Measurements from ENCODE around the gene DSG2.

The DSG2 gene

DNA sequence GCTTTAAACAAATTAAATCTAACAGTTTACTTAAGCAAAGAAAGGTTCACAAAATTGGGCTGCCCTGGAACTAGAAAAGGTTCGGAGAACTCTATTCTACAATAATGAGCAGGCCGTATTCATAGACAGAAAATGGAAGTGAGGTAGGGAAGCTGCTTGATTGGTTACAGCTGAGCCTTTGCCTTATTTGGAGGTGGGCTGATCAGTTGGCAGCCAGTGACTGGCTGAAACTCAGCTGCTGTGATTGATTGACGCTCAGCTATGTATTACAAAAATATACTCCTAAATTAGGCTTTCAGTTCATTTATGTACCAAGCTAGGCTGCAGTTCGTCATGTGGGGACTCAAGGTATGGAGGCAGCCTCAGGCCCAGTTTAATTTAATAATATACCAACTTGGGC lies 51.4 kb downstream of the DSG2 start:
- Histone ChIP-seq H4K8ac (ENCODE audit: low read depth, low read length) (no peak overlapping the region), H3K4me2 (ENCODE audit: insufficient read depth, low read length, poor library complexity, severe bottlenecking) (no peak overlapping the region), H2AK5ac (ENCODE audit: low read depth, low read length) (no peak overlapping the region), H3K4me3 (ENCODE audit: low read length in 2 of 2) (no peak overlapping the region), H3K14ac (ENCODE audit: low read length) (no peak overlapping the region), H3K9ac (ENCODE audit: low read depth, low read length, poor library complexity) (no peak overlapping the region), H3K4ac (ENCODE audit: low read length) (no peak overlapping the region), H3K27ac (replicated peaks; ENCODE audit: low read length) (no peak overlapping the region), H3K9me3 (replicated peaks in 1 of 2; ENCODE audit: control insufficient read depth in 2 of 2, insufficient read depth in 1 of 2, low read depth in 1 of 2, low read length in 2 of 2) (no peaks in the 10 kb centered on the region), H2BK12ac (ENCODE audit: low read length) (no peak overlapping the region), H3K4me1 (ENCODE audit: control insufficient read depth in 2 of 2, insufficient read depth in 1 of 2, low read depth in 1 of 2, low read length in 2 of 2) (no peaks in the 10 kb centered on the region), H4K91ac (ENCODE audit: low read depth, low read length, poor library complexity) (no peak overlapping the region), H3K36me3 (replicated peaks in 1 of 2; ENCODE audit: control insufficient read depth in 2 of 2, insufficient read depth in 2 of 2, low read length in 2 of 2) (peaks cover 0 to 4% of the 10 kb centered on the region in 2 donors), H2BK5ac (ENCODE audit: low read length) (no peak overlapping the region), H2BK120ac (ENCODE audit: low read depth, low read length) (no peak overlapping the region), H3K18ac (ENCODE audit: low read length) (no peak overlapping the region), H2BK15ac (ENCODE audit: low read length) (no peak overlapping the region), H3K79me1 (ENCODE audit: low read depth, low read length) (no peaks in the 10 kb centered on the region), H3K27me3 (ENCODE audit: control insufficient read depth in 3 of 3, insufficient read depth in 3 of 3, low read depth in 1 of 3, low read length in 3 of 3) (no peaks in the 10 kb centered on the region), H3K23ac (ENCODE audit: low read depth, low read length, poor library complexity) (no peak overlapping the region), H2AFZ (ENCODE audit: low read length) (peak overlapping the region; percentile 10)
- DNase-seq (ENCODE audit: low spot score) = no peak
- no CpG with 5 or more reads among the region's 4 CpGs for WGBS, 2 donors (ENCODE audit: extremely low coverage in 2 of 2, insufficient read length in 2 of 2, insufficient replicate concordance in 1 of 2)

GRCh38 chr18:31551883-31552282 lies 53.9 kb downstream of the DSG2 start:
- Histone ChIP-seq H3K9me3 (replicated peaks in 1 of 2; ENCODE audit: control insufficient read depth in 2 of 2, insufficient read depth in 1 of 2, low read depth in 1 of 2, low read length in 2 of 2) (no peaks in the 10 kb centered on the region), H2BK5ac (ENCODE audit: low read length) (no peak overlapping the region), H2BK120ac (ENCODE audit: low read depth, low read length) (no peak overlapping the region), H3K9ac (ENCODE audit: low read depth, low read length, poor library complexity) (no peak overlapping the region), H3K27ac (replicated peaks; ENCODE audit: low read length) (no peak overlapping the region), H3K18ac (ENCODE audit: low read length) (no peak overlapping the region), H3K14ac (ENCODE audit: low read length) (no peak overlapping the region), H3K4me2 (ENCODE audit: insufficient read depth, low read length, poor library complexity, severe bottlenecking) (no peak overlapping the region), H3K23ac (ENCODE audit: low read depth, low read length, poor library complexity) (no peak overlapping the region), H3K79me1 (ENCODE audit: low read depth, low read length) (no peaks in the 10 kb centered on the region), H2AK5ac (ENCODE audit: low read depth, low read length) (no peak overlapping the region), H2AFZ (ENCODE audit: low read length) (no peak overlapping the region), H4K91ac (ENCODE audit: low read depth, low read length, poor library complexity) (no peak overlapping the region), H2BK15ac (ENCODE audit: low read length) (no peak overlapping the region), H3K4ac (ENCODE audit: low read length) (no peak overlapping the region), H2BK12ac (ENCODE audit: low read length) (no peak overlapping the region), H3K4me1 (ENCODE audit: control insufficient read depth in 2 of 2, insufficient read depth in 1 of 2, low read depth in 1 of 2, low read length in 2 of 2) (no peaks in the 10 kb centered on the region), H3K4me3 (ENCODE audit: low read length in 2 of 2) (no peak overlapping the region), H4K8ac (ENCODE audit: low read depth, low read length) (no peak overlapping the region), H3K27me3 (ENCODE audit: control insufficient read depth in 3 of 3, insufficient read depth in 3 of 3, low read depth in 1 of 3, low read length in 3 of 3) (peaks cover 0 to 4% (median 0%) of the 10 kb centered on the region in 3 experiments), H3K36me3 (replicated peaks in 1 of 2; ENCODE audit: control insufficient read depth in 2 of 2, insufficient read depth in 2 of 2, low read length in 2 of 2) (no peaks in the 10 kb centered on the region)
- DNase-seq (ENCODE audit: low spot score) = no peak
- WGBS, 2 donors (ENCODE audit: extremely low coverage in 2 of 2, insufficient read length in 2 of 2, insufficient replicate concordance in 1 of 2) = no CpG with 5 or more reads among the region's 3 CpGs

GRCh38 chr18:31553800-31554199 lies 55.8 kb downstream of the DSG2 start:
- no peaks in the 10 kb centered on the region for H3K79me1 ChIP-seq (ENCODE audit: low read depth, low read length)
- H2AK5ac ChIP-seq (ENCODE audit: low read depth, low read length) = no peak overlapping the region
- H3K9me3 ChIP-seq (replicated peaks in 1 of 2; ENCODE audit: control insufficient read depth in 2 of 2, insufficient read depth in 1 of 2, low read depth in 1 of 2, low read length in 2 of 2) = no peaks in the 10 kb centered on the region
- H3K14ac ChIP-seq (ENCODE audit: low read length) = no peak overlapping the region
- H2BK12ac ChIP-seq (ENCODE audit: low read length) = no peak overlapping the region
- no peak overlapping the region for H3K23ac ChIP-seq (ENCODE audit: low read depth, low read length, poor library complexity)
- H3K4ac ChIP-seq (ENCODE audit: low read length) = no peak overlapping the region
- H3K4me3 ChIP-seq (ENCODE audit: low read length in 2 of 2) = no peak overlapping the region
- H3K4me2 ChIP-seq (ENCODE audit: insufficient read depth, low read length, poor library complexity, severe bottlenecking) = no peak overlapping the region
- H2AFZ ChIP-seq (ENCODE audit: low read length) = no peak overlapping the region
- no peak overlapping the region for H3K18ac ChIP-seq (ENCODE audit: low read length)
- H3K9ac ChIP-seq (ENCODE audit: low read depth, low read length, poor library complexity) = no peak overlapping the region
- no peak overlapping the region for H2BK15ac ChIP-seq (ENCODE audit: low read length)
- DNase-seq (ENCODE audit: low spot score) = no peak
- H3K36me3 ChIP-seq (replicated peaks in 1 of 2; ENCODE audit: control insufficient read depth in 2 of 2, insufficient read depth in 2 of 2, low read length in 2 of 2) = no peaks in the 10 kb centered on the region
- no peak overlapping the region for H2BK120ac ChIP-seq (ENCODE audit: low read depth, low read length)
- H3K27me3 ChIP-seq (ENCODE audit: control insufficient read depth in 3 of 3, insufficient read depth in 3 of 3, low read depth in 1 of 3, low read length in 3 of 3) = peaks cover 0 to 4% (median 0%) of the 10 kb centered on the region in 3 experiments
- H4K91ac ChIP-seq (ENCODE audit: low read depth, low read length, poor library complexity) = no peak overlapping the region
- WGBS, 2 donors (ENCODE audit: extremely low coverage in 2 of 2, insufficient read length in 2 of 2, insufficient replicate concordance in 1 of 2) = no CpG with 5 or more reads among the region's 6 CpGs
- no peaks in the 10 kb centered on the region for H3K4me1 ChIP-seq (ENCODE audit: control insufficient read depth in 2 of 2, insufficient read depth in 1 of 2, low read depth in 1 of 2, low read length in 2 of 2)
- no peak overlapping the region for H4K8ac ChIP-seq (ENCODE audit: low read depth, low read length)
- H3K27ac ChIP-seq (replicated peaks; ENCODE audit: low read length) = no peak overlapping the region
- no peak overlapping the region for H2BK5ac ChIP-seq (ENCODE audit: low read length)

- H3K18ac ChIP-seq (ENCODE audit: low read length) = no peak overlapping the region
- no peak overlapping the region for H4K91ac ChIP-seq (ENCODE audit: low read depth, low read length, poor library complexity)
- no peak overlapping the region for H3K4me2 ChIP-seq (ENCODE audit: insufficient read depth, low read length, poor library complexity, severe bottlenecking)
- no peak overlapping the region for H4K8ac ChIP-seq (ENCODE audit: low read depth, low read length)
- no peak overlapping the region for H2BK15ac ChIP-seq (ENCODE audit: low read length)
- no peak overlapping the region for H3K23ac ChIP-seq (ENCODE audit: low read depth, low read length, poor library complexity)
- no peaks in the 10 kb centered on the region for H3K79me1 ChIP-seq (ENCODE audit: low read depth, low read length)
- no peak overlapping the region for H2AK5ac ChIP-seq (ENCODE audit: low read depth, low read length)
- H2AFZ ChIP-seq (ENCODE audit: low read length) = no peak overlapping the region
- H3K27ac ChIP-seq (replicated peaks; ENCODE audit: low read length) = no peak overlapping the region
- H3K4ac ChIP-seq (ENCODE audit: low read length) = no peak overlapping the region
- H2BK5ac ChIP-seq (ENCODE audit: low read length) = no peak overlapping the region
- H2BK12ac ChIP-seq (ENCODE audit: low read length) = no peak overlapping the region
- peaks cover 0 to 4% (median 0%) of the 10 kb centered on the region in 3 experiments for H3K27me3 ChIP-seq (ENCODE audit: control insufficient read depth in 3 of 3, insufficient read depth in 3 of 3, low read depth in 1 of 3, low read length in 3 of 3)
- no peaks in the 10 kb centered on the region for H3K36me3 ChIP-seq (replicated peaks in 1 of 2; ENCODE audit: control insufficient read depth in 2 of 2, insufficient read depth in 2 of 2, low read length in 2 of 2)
- H3K4me1 ChIP-seq (ENCODE audit: control insufficient read depth in 2 of 2, insufficient read depth in 1 of 2, low read depth in 1 of 2, low read length in 2 of 2) = no peaks in the 10 kb centered on the region
- no peak overlapping the region for H3K9ac ChIP-seq (ENCODE audit: low read depth, low read length, poor library complexity)
- H2BK120ac ChIP-seq (ENCODE audit: low read depth, low read length) = no peak overlapping the region
- no peaks in the 10 kb centered on the region for H3K9me3 ChIP-seq (replicated peaks in 1 of 2; ENCODE audit: control insufficient read depth in 2 of 2, insufficient read depth in 1 of 2, low read depth in 1 of 2, low read length in 2 of 2)
- no CpG with 5 or more reads among the region's 5 CpGs for whole genome bisulfite sequencing, 2 donors (ENCODE audit: extremely low coverage in 2 of 2, insufficient read length in 2 of 2, insufficient replicate concordance in 1 of 2)
- no peak overlapping the region for H3K4me3 ChIP-seq (ENCODE audit: low read length in 2 of 2)
- no peak for DNase-seq (ENCODE audit: low spot score)
- H3K14ac ChIP-seq (ENCODE audit: low read length) = no peak overlapping the region
Observed at GRCh38 chr18:31554776-31555175, 56.8 kb downstream of the DSG2 start.

All from neuronal stem cell (in vitro differentiated cells).